ENCODE measurements around the gene KLHL14. TPM values are rescaled to one million over a fixed set of nuclear protein-coding genes. Genes with fewer than 3 reads are reported as not detected.

KLHL14 gene
- total RNA-seq, 2 donors from 2014 or later = 1.3 TPM; not detected in 1

GRCh38 chr18:32707147-32707546 is 65.7 kb downstream of the KLHL14 start:
- DNase-seq (ENCODE audit: low spot score) (no peak), ATAC-seq (ENCODE audit: insufficient number of reproducible peaks, low FRiP score, low read depth) (no peak)
- no peaks in the 10 kb centered on the region for H3K9me3 ChIP-seq
- no peak overlapping the region for H3K27ac ChIP-seq
- no peaks in the 10 kb centered on the region for H3K36me3 ChIP-seq
- no peaks in the 10 kb centered on the region for H3K27me3 ChIP-seq (replicated peaks; ENCODE audit: insufficient read depth)
- no peak overlapping the region for H3K4me3 ChIP-seq
- no peaks in the 10 kb centered on the region for H3K4me1 ChIP-seq (ENCODE audit: control insufficient read depth in 1 of 2, low read depth in 2 of 2)
- TF ChIP-seq, protein P1, sequence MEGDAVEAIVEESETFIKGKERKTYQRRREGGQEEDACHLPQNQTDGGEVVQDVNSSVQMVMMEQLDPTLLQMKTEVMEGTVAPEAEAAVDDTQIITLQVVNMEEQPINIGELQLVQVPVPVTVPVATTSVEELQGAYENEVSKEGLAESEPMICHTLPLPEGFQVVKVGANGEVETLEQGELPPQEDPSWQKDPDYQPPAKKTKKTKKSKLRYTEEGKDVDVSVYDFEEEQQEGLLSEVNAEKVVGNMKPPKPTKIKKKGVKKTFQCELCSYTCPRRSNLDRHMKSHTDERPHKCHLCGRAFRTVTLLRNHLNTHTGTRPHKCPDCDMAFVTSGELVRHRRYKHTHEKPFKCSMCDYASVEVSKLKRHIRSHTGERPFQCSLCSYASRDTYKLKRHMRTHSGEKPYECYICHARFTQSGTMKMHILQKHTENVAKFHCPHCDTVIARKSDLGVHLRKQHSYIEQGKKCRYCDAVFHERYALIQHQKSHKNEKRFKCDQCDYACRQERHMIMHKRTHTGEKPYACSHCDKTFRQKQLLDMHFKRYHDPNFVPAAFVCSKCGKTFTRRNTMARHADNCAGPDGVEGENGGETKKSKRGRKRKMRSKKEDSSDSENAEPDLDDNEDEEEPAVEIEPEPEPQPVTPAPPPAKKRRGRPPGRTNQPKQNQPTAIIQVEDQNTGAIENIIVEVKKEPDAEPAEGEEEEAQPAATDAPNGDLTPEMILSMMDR (IDR thresholded peaks at IDR 0.05) = no peak

DNA sequence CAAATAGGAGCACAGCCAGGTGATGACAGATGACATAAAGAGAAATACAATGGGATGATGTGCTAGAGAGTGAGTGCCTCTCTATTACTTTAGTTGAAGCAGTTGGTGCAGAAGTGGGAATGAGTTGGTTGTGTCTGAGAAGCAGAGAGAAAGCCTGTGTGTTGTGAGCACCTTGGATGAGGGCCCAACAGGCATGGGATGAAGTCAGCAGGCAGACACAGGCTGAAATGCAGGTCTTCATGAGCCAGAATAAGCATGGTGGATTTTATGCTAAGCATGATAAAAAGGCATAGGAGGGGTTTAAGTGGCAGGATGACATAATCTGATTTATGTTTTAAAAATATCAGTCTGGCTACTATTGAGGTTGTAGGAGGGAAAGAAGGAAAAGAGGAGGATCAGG is 71.5 kb downstream of the KLHL14 start:
- Histone ChIP-seq H3K36me3 (no peaks in the 10 kb centered on the region), H3K4me3 (no peak overlapping the region), H3K27me3 (replicated peaks; ENCODE audit: insufficient read depth) (no peaks in the 10 kb centered on the region), H3K9me3 (no peaks in the 10 kb centered on the region), H3K4me1 (ENCODE audit: control insufficient read depth in 1 of 2, low read depth in 2 of 2) (no peaks in the 10 kb centered on the region), H3K27ac (no peak overlapping the region)
- TF ChIP-seq, protein P1 (IDR thresholded peaks at IDR 0.05) = no peak
- ATAC-seq (ENCODE audit: insufficient number of reproducible peaks, low FRiP score, low read depth) (no peak), DNase-seq (ENCODE audit: low spot score) (no peak)

DNA sequence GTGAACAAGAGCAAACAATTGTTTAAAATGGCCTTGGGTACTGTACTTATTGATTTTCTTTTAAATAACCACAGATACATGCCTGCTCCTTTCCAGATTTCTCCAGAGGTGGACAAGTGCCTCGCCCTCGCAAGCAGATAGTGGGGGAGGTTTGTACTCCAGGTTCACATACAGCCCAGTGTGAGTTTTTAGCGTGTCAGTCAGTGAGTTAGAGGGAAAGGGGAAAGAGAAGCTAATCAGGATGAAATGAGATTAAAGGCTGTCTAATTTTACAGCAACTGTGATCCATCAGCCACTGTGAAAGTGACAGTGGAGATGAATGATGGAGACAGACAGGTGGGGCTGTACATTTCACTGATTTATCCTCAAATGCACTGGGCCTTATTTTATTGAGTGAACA is 74.7 kb downstream of the KLHL14 start:
- H3K27me3 ChIP-seq (replicated peaks; ENCODE audit: insufficient read depth) = no peaks in the 10 kb centered on the region
- H3K9me3 ChIP-seq = no peaks in the 10 kb centered on the region
- no peaks in the 10 kb centered on the region for H3K4me1 ChIP-seq (ENCODE audit: control insufficient read depth in 1 of 2, low read depth in 2 of 2)
- TF ChIP-seq, protein P1 (IDR thresholded peaks at IDR 0.05) = no peak
- no peaks in the 10 kb centered on the region for H3K36me3 ChIP-seq
- no peak overlapping the region for H3K4me3 ChIP-seq
- DNase-seq (ENCODE audit: low spot score) (no peak), ATAC-seq (ENCODE audit: insufficient number of reproducible peaks, low FRiP score, low read depth) (no peak)
- H3K27ac ChIP-seq = no peak overlapping the region

- DNase-seq (ENCODE audit: low spot score) (no peak), ATAC-seq (ENCODE audit: insufficient number of reproducible peaks, low FRiP score, low read depth) (no peak)
- Histone ChIP-seq H3K9me3 (no peaks in the 10 kb centered on the region), H3K27me3 (replicated peaks; ENCODE audit: insufficient read depth) (no peaks in the 10 kb centered on the region), H3K4me3 (no peak overlapping the region), H3K27ac (no peak overlapping the region), H3K4me1 (ENCODE audit: control insufficient read depth in 1 of 2, low read depth in 2 of 2) (no peaks in the 10 kb centered on the region), H3K36me3 (no peaks in the 10 kb centered on the region)
- TF ChIP-seq, protein P1 (IDR thresholded peaks at IDR 0.05) = no peak
These were observed 76.4 kb downstream of the KLHL14 start for GRCh38 chr18:32696376-32696775.

GRCh38 chr18:32695534-32695933 is 77.3 kb downstream of the KLHL14 start:
- H3K36me3 ChIP-seq = no peaks in the 10 kb centered on the region
- no peak overlapping the region for H3K4me3 ChIP-seq
- TF ChIP-seq, protein P1 (IDR thresholded peaks at IDR 0.05) = no peak
- no peak overlapping the region for H3K27ac ChIP-seq
- no peaks in the 10 kb centered on the region for H3K27me3 ChIP-seq (replicated peaks; ENCODE audit: insufficient read depth)
- ATAC-seq (ENCODE audit: insufficient number of reproducible peaks, low FRiP score, low read depth) = no peak
- no peaks in the 10 kb centered on the region for H3K4me1 ChIP-seq (ENCODE audit: control insufficient read depth in 1 of 2, low read depth in 2 of 2)
- no peak for DNase-seq (ENCODE audit: low spot score)
- no peaks in the 10 kb centered on the region for H3K9me3 ChIP-seq

Measured in thoracic aorta (tissue), 2 donors.